Mesenchymal stem cell (in vitro differentiated cells and primary cell): Measurements from ENCODE around the gene ESYT2.

Experiments used
- DNase-seq: peaks from one replicate; pipeline ENCODE4 v3.0.0-alpha.2; 2013
- H2AFZ ChIP-seq: one replicate; pipeline ENCODE4 v1.6.1; 2013; ENCODE audit warnings: low read depth, mild to moderate bottlenecking, control low read depth, inconsistent platforms, low read length, moderate library complexity
- H2AK5ac ChIP-seq: 2 replicates; pipeline ENCODE4 v1.6.1; 2013; ENCODE audit warnings: low read length, moderate library complexity, mild to moderate bottlenecking, inconsistent platforms; ENCODE audit not compliant: severe bottlenecking
- H2BK120ac ChIP-seq: one replicate; pipeline ENCODE4 v1.6.1; 2013; ENCODE audit warnings: low read depth, mild to moderate bottlenecking, inconsistent platforms, low read length, moderate library complexity
- H2BK12ac ChIP-seq, 2 experiments: one replicate each; pipeline ENCODE4 v1.6.1; 2013; ENCODE audit warnings: inconsistent platforms in 2 of 2, low read length in 2 of 2, mild to moderate bottlenecking in 2 of 2, moderate library complexity in 2 of 2, control low read depth in 1 of 2
- H2BK15ac ChIP-seq: one replicate; pipeline ENCODE4 v1.6.1; 2013; ENCODE audit warnings: mild to moderate bottlenecking, low read depth, inconsistent platforms; ENCODE audit not compliant: poor library complexity, severe bottlenecking
- H2BK5ac ChIP-seq: 2 replicates; pipeline ENCODE4 v1.6.1; 2013; ENCODE audit warnings: low read depth, mild to moderate bottlenecking, low read length, control low read depth, inconsistent platforms; ENCODE audit not compliant: poor library complexity, severe bottlenecking
- H3K14ac ChIP-seq, 2 experiments: one replicate each; pipeline ENCODE4 v1.6.1; 2013; ENCODE audit warnings: inconsistent platforms in 2 of 2, low read length in 2 of 2, control low read depth in 1 of 2, mild to moderate bottlenecking in 1 of 2, moderate library complexity in 1 of 2
- H3K18ac ChIP-seq, 2 experiments: one replicate each; pipeline ENCODE4 v1.6.1; 2013; ENCODE audit warnings: inconsistent platforms in 2 of 2, low read length in 2 of 2, control low read depth in 1 of 2, low read depth in 1 of 2, mild to moderate bottlenecking in 1 of 2
- H3K23ac ChIP-seq, 2 experiments: one replicate each; pipeline ENCODE4 v1.6.1; 2013; ENCODE audit warnings: inconsistent platforms in 2 of 2, low read length in 2 of 2, mild to moderate bottlenecking in 2 of 2, moderate library complexity in 2 of 2, control low read depth in 1 of 2
- H3K27ac ChIP-seq: 2 replicates; pipeline ENCODE4 v1.5.1; 2013; ENCODE audit warnings: mild to moderate bottlenecking, moderate library complexity, low read length, control low read depth, inconsistent platforms; ENCODE audit not compliant: poor library complexity, severe bottlenecking
- H3K27me3 ChIP-seq, 2 experiments: 2 replicates each; pipeline versions ENCODE4 v1.6.1 to v1.7.0; 2013; ENCODE audit warnings: low read length in 2 of 2, mild to moderate bottlenecking in 2 of 2, moderate library complexity in 2 of 2, control low read depth in 1 of 2, inconsistent platforms in 1 of 2; ENCODE audit not compliant: control insufficient read depth in 1 of 2, insufficient read depth in 1 of 2
- H3K36me3 ChIP-seq, 2 experiments: 2 replicates each; pipeline versions ENCODE4 v1.6.1 to v1.7.0; 2013; ENCODE audit warnings: low read length in 2 of 2, control low read depth in 1 of 2, inconsistent platforms in 1 of 2, low read depth in 1 of 2, mild to moderate bottlenecking in 1 of 2; ENCODE audit not compliant: insufficient read depth in 2 of 2, control insufficient read depth in 1 of 2
- H3K4ac ChIP-seq, 2 experiments: one replicate each; pipeline ENCODE4 v1.6.1; 2013; ENCODE audit warnings: inconsistent platforms in 2 of 2, low read length in 2 of 2, mild to moderate bottlenecking in 2 of 2, moderate library complexity in 2 of 2, control low read depth in 1 of 2, low read depth in 1 of 2
- H3K4me1 ChIP-seq: 2 replicates; pipeline ENCODE4 v1.6.1; 2013; ENCODE audit warnings: low read depth, low read length, control low read depth; ENCODE audit not compliant: control insufficient read depth, insufficient read depth
- H3K4me2 ChIP-seq: 2 replicates; pipeline ENCODE4 v1.6.1; 2013; ENCODE audit warnings: low read length, mild to moderate bottlenecking, inconsistent platforms; ENCODE audit not compliant: poor library complexity, severe bottlenecking
- H3K4me3 ChIP-seq, 2 experiments: 2 replicates each; pipeline versions ENCODE4 v1.5.1 to v1.7.0; 2013; ENCODE audit warnings: low read length in 2 of 2, mild to moderate bottlenecking in 2 of 2, control low read depth in 1 of 2, low read depth in 1 of 2; ENCODE audit not compliant: insufficient read depth in 1 of 2
- H3K79me1 ChIP-seq: replicated peaks from 2 replicates; pipeline ENCODE4 v1.6.1; 2013; ENCODE audit warnings: mild to moderate bottlenecking, control low read depth, low read length, inconsistent platforms; ENCODE audit not compliant: poor library complexity, severe bottlenecking
- H3K9ac ChIP-seq: 2 replicates; pipeline ENCODE4 v1.7.0; 2013; ENCODE audit warnings: mild to moderate bottlenecking, low read length, moderate library complexity
- H3K9me3 ChIP-seq: 2 replicates; pipeline ENCODE4 v1.7.0; 2013; ENCODE audit warnings: mild to moderate bottlenecking, low read length; ENCODE audit not compliant: control insufficient read depth
- H4K8ac ChIP-seq: one replicate; pipeline ENCODE4 v1.6.1; 2013; ENCODE audit warnings: inconsistent platforms, mild to moderate bottlenecking, low read length, moderate library complexity
- H4K91ac ChIP-seq: one replicate; pipeline ENCODE4 v1.6.1; 2013; ENCODE audit warnings: mild to moderate bottlenecking, low read length, inconsistent platforms
- WGBS: methylation state at CpG from one replicate; pipeline ENCODE4 v1.1.7; 2013; ENCODE audit warnings: mixed read lengths; 5-methylcytosine and 5-hydroxymethylcytosine counted together

ESYT2 gene

DNA sequence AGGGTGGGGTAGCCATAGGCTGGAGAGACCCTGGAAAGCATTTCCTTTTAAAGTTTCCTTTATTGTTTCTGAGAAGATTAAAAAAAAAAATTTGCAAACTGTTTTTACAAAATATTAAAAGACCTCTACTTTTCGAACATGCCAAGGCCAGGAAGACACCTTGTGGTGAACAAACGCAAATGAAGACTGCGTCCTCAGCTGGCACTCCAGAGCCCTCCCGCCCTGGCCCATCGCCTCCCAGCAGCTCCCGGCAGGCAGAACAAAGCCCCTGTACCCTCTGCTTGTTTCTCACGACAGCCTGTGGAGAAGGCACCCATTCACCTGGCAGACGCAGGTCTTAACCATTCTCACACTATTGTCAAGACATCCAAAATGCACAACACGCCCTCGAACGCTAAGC, 56.4 kb downstream of the ESYT2 start:
- peaks cover 22 to 78% of the 10 kb centered on the region in 2 experiments for H3K36me3 ChIP-seq
- no peak overlapping the region for H2BK15ac ChIP-seq
- no peak overlapping the region for H3K9ac ChIP-seq
- no peak overlapping the region for H3K23ac ChIP-seq
- H4K8ac ChIP-seq: no peak overlapping the region
- H3K79me1 ChIP-seq: peaks cover 31% of the 10 kb centered on the region
- H3K4me3 ChIP-seq: no peak overlapping the region
- H3K4me2 ChIP-seq: no peak overlapping the region
- H3K18ac ChIP-seq: no peak overlapping the region
- H3K27ac ChIP-seq: no peak overlapping the region
- peak overlapping the region in 1 of 2 experiments; percentile 64 for H3K4ac ChIP-seq
- no peak overlapping the region for H2AK5ac ChIP-seq
- no peaks in the 10 kb centered on the region for H3K27me3 ChIP-seq
- WGBS: 95% methylated on average over 11 of the region's 11 CpGs
- H2BK5ac ChIP-seq: no peak overlapping the region
- no peak for DNase-seq
- no peak overlapping the region for H2BK120ac ChIP-seq
- H3K4me1 ChIP-seq: no peaks in the 10 kb centered on the region
- no peak overlapping the region for H2BK12ac ChIP-seq
- peak overlapping the region; percentile 57 for H4K91ac ChIP-seq
- H3K9me3 ChIP-seq: no peaks in the 10 kb centered on the region
- no peak overlapping the region for H2AFZ ChIP-seq
- no peak overlapping the region for H3K14ac ChIP-seq

DNA sequence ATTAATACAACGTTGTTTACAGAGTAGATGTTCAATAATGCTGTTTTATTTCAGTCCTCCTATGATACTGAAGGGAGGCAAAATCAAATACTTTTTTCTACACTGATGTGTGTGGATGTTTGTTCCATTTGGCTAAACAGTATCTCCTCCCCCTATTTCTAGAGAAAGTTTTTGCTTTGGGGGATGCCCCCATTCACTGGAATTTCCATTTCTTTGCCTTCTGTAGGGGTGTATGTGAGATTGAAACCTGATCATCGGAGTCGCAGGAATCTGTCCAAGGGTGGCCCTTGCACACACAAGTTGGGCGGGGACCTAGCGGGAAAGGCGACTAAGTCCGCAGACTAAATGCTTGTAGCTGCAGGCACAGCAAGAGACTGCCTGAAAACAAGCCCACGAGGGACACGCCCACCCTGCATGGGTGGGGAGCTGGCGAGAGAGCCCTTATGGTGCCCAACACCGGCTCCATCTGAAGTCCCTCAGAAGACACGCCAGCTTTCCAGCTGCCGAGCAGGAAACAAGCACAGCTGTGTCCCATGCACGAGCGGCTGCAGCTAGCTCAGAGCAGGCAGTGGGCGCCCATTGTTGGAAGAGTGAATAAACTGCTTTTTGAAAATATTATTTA, 58.0 kb downstream of the ESYT2 start:
- H4K91ac ChIP-seq: no peak overlapping the region
- H3K79me1 ChIP-seq: peaks cover 30% of the 10 kb centered on the region
- no peak overlapping the region for H3K4ac ChIP-seq
- no peak overlapping the region for H3K18ac ChIP-seq
- no peak overlapping the region for H2BK15ac ChIP-seq
- no peaks in the 10 kb centered on the region for H3K9me3 ChIP-seq
- H3K4me3 ChIP-seq: no peak overlapping the region
- H3K4me1 ChIP-seq: no peaks in the 10 kb centered on the region
- peaks cover 26 to 81% of the 10 kb centered on the region in 2 experiments for H3K36me3 ChIP-seq
- no peak overlapping the region for H2BK120ac ChIP-seq
- H2AK5ac ChIP-seq: no peak overlapping the region
- H2BK12ac ChIP-seq: no peak overlapping the region
- no peak overlapping the region for H3K9ac ChIP-seq
- no peak overlapping the region for H4K8ac ChIP-seq
- H3K14ac ChIP-seq: no peak overlapping the region
- H3K4me2 ChIP-seq: no peak overlapping the region
- no peak overlapping the region for H2AFZ ChIP-seq
- H3K27me3 ChIP-seq: no peaks in the 10 kb centered on the region
- H3K23ac ChIP-seq: no peak overlapping the region
- 97% methylated on average over 16 of the region's 16 CpGs for WGBS
- H3K27ac ChIP-seq: no peak overlapping the region
- DNase-seq: no peak
- no peak overlapping the region for H2BK5ac ChIP-seq

DNA sequence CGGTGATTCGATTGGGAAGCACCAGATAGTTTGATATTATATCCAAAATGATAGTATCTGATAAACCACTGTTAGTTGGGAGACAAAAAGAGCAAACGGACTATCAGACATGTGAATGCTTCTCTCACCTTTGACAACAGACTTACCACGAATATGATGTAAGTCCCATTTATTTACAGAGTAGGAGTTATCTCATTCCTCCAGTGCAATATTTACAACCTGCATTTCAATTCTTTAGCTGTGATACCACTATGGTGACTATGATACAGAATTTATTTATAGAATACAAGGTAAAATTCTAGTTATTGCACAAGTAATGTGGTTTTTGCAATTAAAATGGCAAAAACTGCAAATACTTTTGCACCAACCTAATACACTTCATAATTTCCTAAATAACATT, 61.6 kb downstream of the ESYT2 start:
- H3K4ac ChIP-seq: no peak overlapping the region
- H3K4me1 ChIP-seq: no peaks in the 10 kb centered on the region
- no peak overlapping the region for H3K4me3 ChIP-seq
- 100% methylated on average over 1 of the region's 4 CpGs for WGBS
- no peak for DNase-seq
- H3K18ac ChIP-seq: no peak overlapping the region
- peaks cover 20% of the 10 kb centered on the region for H3K79me1 ChIP-seq
- no peak overlapping the region for H2BK15ac ChIP-seq
- H2BK120ac ChIP-seq: no peak overlapping the region
- H4K8ac ChIP-seq: no peak overlapping the region
- no peaks in the 10 kb centered on the region for H3K27me3 ChIP-seq
- no peak overlapping the region for H2BK5ac ChIP-seq
- H3K23ac ChIP-seq: no peak overlapping the region
- H2AFZ ChIP-seq: no peak overlapping the region
- no peak overlapping the region for H3K4me2 ChIP-seq
- no peak overlapping the region for H3K9ac ChIP-seq
- H4K91ac ChIP-seq: no peak overlapping the region
- no peak overlapping the region for H3K14ac ChIP-seq
- no peaks in the 10 kb centered on the region for H3K9me3 ChIP-seq
- no peak overlapping the region for H2BK12ac ChIP-seq
- no peak overlapping the region for H3K27ac ChIP-seq
- peaks cover 36 to 75% of the 10 kb centered on the region in 2 experiments for H3K36me3 ChIP-seq
- H2AK5ac ChIP-seq: no peak overlapping the region

DNA sequence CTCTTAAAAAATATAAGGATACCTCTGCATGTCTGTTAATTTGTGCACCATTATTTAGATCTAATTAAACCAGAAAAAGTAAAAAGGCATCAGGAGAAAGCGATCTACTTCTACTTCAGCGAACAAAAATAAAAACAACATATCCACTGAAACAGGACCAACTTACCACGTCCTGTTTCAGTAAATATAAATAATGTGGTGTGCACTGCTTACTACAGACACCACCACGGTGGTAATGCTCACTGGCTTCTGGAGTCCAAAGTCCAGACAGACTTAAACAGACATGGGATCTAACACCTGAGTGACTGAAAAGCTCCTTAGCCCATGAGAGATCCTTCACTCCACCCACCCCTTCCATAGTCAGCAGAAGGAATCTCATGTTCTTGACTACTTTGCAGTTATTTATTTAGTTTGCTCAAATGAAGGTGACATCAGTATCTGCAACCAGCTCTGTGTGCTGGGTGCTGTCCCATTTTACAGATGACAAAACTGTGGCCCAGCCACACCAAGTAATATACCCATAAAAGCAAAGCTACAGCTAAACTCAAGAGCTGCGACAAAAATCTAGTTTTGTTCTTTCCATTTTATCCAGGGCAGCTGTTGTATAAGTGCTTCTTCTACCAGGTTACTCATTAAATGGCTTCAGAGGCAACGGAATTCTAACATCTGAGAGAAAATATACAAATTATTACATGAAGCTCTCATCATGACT, 62.6 kb downstream of the ESYT2 start:
- H3K4me3 ChIP-seq: no peak overlapping the region
- H2AK5ac ChIP-seq: no peak overlapping the region

More for the DNA sequence above, 62.6 kb downstream of the ESYT2 start:
- Histone ChIP-seq H3K27ac (no peak overlapping the region), H3K9ac (no peak overlapping the region), H2BK15ac (no peak overlapping the region), H2BK5ac (no peak overlapping the region), H3K4ac (no peak overlapping the region), H3K14ac (no peak overlapping the region), H3K4me2 (no peak overlapping the region), H3K18ac (no peak overlapping the region), H2AFZ (no peak overlapping the region), H4K8ac (no peak overlapping the region), H4K91ac (no peak overlapping the region), H2BK120ac (no peak overlapping the region), H3K23ac (no peak overlapping the region), H3K79me1 (peaks cover 22% of the 10 kb centered on the region), H3K4me1 (peaks cover 1% of the 10 kb centered on the region), H3K27me3 (no peaks in the 10 kb centered on the region), H3K36me3 (peaks cover 38 to 76% of the 10 kb centered on the region in 2 experiments), H2BK12ac (no peak overlapping the region), H3K9me3 (no peaks in the 10 kb centered on the region)
- DNase-seq: no peak
- WGBS: 84% methylated on average over 3 of the region's 6 CpGs
